ENCODE data around the gene MYOG.

The MYOG gene

GRCh38 chr1:203045821-203046594, 39.8 kb downstream of the MYOG start:
- peak; percentile 56 for DNase-seq

GRCh38 chr1:203045336-203045735, 40.5 kb downstream of the MYOG start:
- no peak for DNase-seq

GRCh38 chr1:203044546-203045250, 41.1 kb downstream of the MYOG start:
- DNase-seq = peak; percentile 63

GRCh38 chr1:203043830-203044545, 41.8 kb downstream of the MYOG start:
- DNase-seq = no peak

GRCh38 chr1:203041351-203041932, 44.4 kb downstream of the MYOG start:
- DNase-seq = no peak

- no peak for DNase-seq
Observed at GRCh38 chr1:203040513-203041275, 45.1 kb downstream of the MYOG start.

GRCh38 chr1:203039609-203040512, 46.0 kb downstream of the MYOG start:
- DNase-seq = peak; percentile 60

- peak; percentile 90 for DNase-seq
Observed at GRCh38 chr1:203038891-203039608, 46.8 kb downstream of the MYOG start.

GRCh38 chr1:203038217-203038741, 47.5 kb downstream of the MYOG start:
- peak; percentile 44 for DNase-seq

GRCh38 chr1:203037509-203038190, 48.2 kb downstream of the MYOG start:
- DNase-seq = no peak

- no peak for DNase-seq
Observed at GRCh38 chr1:203036537-203036936, 49.3 kb downstream of the MYOG start.

GRCh38 chr1:203036135-203036534, 49.7 kb downstream of the MYOG start:
- no peak for DNase-seq

GRCh38 chr1:203035111-203036000, 50.5 kb downstream of the MYOG start:
- no peak for DNase-seq

GRCh38 chr1:203034422-203035110, 51.2 kb downstream of the MYOG start:
- DNase-seq = no peak

- no peak for DNase-seq
Observed at GRCh38 chr1:203033917-203034316, 51.9 kb downstream of the MYOG start.

- no peak for DNase-seq
Observed at GRCh38 chr1:203033287-203033686, 52.5 kb downstream of the MYOG start.
